Measurements from ENCODE around the gene PP2D1. TPM values are rescaled to one million over a fixed set of nuclear protein-coding genes. Genes with fewer than 3 reads are reported as not detected.
A peak's percentile ranks its signal among the peaks of the same experiment; 100 is the strongest.

PP2D1 gene
- total and polyA plus RNA-seq, 9 of the 15 experiments (the other 6 are each of a cell fraction or from before 2014, with no cell fraction given), result 0.07 to 0.10 TPM; not detected in 7

- TF ChIP-seq, protein P1, sequence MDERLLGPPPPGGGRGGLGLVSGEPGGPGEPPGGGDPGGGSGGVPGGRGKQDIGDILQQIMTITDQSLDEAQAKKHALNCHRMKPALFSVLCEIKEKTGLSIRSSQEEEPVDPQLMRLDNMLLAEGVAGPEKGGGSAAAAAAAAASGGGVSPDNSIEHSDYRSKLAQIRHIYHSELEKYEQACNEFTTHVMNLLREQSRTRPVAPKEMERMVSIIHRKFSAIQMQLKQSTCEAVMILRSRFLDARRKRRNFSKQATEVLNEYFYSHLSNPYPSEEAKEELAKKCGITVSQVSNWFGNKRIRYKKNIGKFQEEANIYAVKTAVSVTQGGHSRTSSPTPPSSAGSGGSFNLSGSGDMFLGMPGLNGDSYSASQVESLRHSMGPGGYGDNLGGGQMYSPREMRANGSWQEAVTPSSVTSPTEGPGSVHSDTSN (CRISPR knock-in tag; IDR thresholded peaks at IDR 0.05; ENCODE audit: low read depth), result no peak
- TF ChIP-seq, protein P1 (tag; conservative IDR thresholded peaks at IDR 0.05; ENCODE audit: low read depth), result peak; percentile 74
- no peak for TF ChIP-seq ZNF408 (CRISPR knock-in tag; IDR thresholded peaks at IDR 0.05; ENCODE audit: low read depth)
- no peak; the same call in 1 of the 2 replicates for TF ChIP-seq NFATC3 (IDR thresholded peaks at IDR 0.05)
- TF ChIP-seq KLF13 (tag; IDR thresholded peaks at IDR 0.05; ENCODE audit: borderline replicate concordance, low read depth), result no peak
- no peak for TF ChIP-seq SMARCB1 (IDR thresholded peaks at IDR 0.05; ENCODE audit: insufficient read length, low read depth)
- TF ChIP-seq ZZZ3 (IDR thresholded peaks at IDR 0.05), result no peak
- TF ChIP-seq TBL1XR1 (IDR thresholded peaks at IDR 0.05; ENCODE audit: low read length in 2 of 2), result peak in 1 of 2 experiments; percentile 69; a peak in 2 of 4 replicates
- TF ChIP-seq, protein P2, sequence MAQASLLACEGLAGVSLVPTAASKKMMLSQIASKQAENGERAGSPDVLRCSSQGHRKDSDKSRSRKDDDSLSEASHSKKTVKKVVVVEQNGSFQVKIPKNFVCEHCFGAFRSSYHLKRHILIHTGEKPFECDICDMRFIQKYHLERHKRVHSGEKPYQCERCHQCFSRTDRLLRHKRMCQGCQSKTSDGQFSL (CRISPR knock-in tag; IDR thresholded peaks at IDR 0.05), result no peak
- TF ChIP-seq, protein P2 (tag; IDR thresholded peaks at IDR 0.05), result no peak
- no peak for TF ChIP-seq CBX8 (IDR thresholded peaks at IDR 0.05; ENCODE audit: borderline replicate concordance, extremely low read depth, low read depth, low read length, poor library complexity, severe bottlenecking)
- no peak for TF ChIP-seq MAFK (IDR thresholded peaks at IDR 0.05; ENCODE audit: low read length)
- TF ChIP-seq MBD1 (CRISPR knock-in tag; IDR thresholded peaks at IDR 0.05), result no peak
- TF ChIP-seq EP400 (IDR thresholded peaks at IDR 0.05), result peak; percentile 15; the same call in 1 of the 2 replicates
- no peak for TF ChIP-seq BRD9 (IDR thresholded peaks at IDR 0.05; ENCODE audit: low read depth, partially characterized antibody)
- TF ChIP-seq, protein P3, sequence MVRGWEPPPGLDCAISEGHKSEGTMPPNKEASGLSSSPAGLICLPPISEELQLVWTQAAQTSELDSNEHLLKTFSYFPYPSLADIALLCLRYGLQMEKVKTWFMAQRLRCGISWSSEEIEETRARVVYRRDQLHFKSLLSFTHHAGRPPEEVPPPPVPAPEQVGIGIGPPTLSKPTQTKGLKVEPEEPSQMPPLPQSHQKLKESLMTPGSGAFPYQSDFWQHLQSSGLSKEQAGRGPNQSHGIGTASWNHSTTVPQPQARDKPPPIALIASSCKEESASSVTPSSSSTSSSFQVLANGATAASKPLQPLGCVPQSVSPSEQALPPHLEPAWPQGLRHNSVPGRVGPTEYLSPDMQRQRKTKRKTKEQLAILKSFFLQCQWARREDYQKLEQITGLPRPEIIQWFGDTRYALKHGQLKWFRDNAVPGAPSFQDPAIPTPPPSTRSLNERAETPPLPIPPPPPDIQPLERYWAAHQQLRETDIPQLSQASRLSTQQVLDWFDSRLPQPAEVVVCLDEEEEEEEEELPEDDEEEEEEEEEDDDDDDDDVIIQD (CRISPR knock-in tag; IDR thresholded peaks at IDR 0.05), result no peak
- TF ChIP-seq SMAD4 (CRISPR knock-in tag; conservative IDR thresholded peaks at IDR 0.05), result peak; percentile 72
- no peak for TF ChIP-seq ZNF143 (CRISPR knock-in tag; IDR thresholded peaks at IDR 0.05)
- no peak for TF ChIP-seq NCOA4 (IDR thresholded peaks at IDR 0.05; ENCODE audit: partially characterized antibody)
- no peak for TF ChIP-seq CBX5 (IDR thresholded peaks at IDR 0.05; ENCODE audit: borderline replicate concordance, low read depth)
- TF ChIP-seq ZNF764 (CRISPR knock-in tag; IDR thresholded peaks at IDR 0.05; ENCODE audit: low read depth), result no peak
Observed at GRCh38 chr3:19937459-19938294, 74.4 kb downstream of the PP2D1 start (continued).

Data from K562 (cell line).